ENCODE results near the gene STMN3.

The STMN3 gene
- total RNA-seq = 68.1 reads per million, percentile 75 among the genes with 10 or more reads in this experiment

DNA sequence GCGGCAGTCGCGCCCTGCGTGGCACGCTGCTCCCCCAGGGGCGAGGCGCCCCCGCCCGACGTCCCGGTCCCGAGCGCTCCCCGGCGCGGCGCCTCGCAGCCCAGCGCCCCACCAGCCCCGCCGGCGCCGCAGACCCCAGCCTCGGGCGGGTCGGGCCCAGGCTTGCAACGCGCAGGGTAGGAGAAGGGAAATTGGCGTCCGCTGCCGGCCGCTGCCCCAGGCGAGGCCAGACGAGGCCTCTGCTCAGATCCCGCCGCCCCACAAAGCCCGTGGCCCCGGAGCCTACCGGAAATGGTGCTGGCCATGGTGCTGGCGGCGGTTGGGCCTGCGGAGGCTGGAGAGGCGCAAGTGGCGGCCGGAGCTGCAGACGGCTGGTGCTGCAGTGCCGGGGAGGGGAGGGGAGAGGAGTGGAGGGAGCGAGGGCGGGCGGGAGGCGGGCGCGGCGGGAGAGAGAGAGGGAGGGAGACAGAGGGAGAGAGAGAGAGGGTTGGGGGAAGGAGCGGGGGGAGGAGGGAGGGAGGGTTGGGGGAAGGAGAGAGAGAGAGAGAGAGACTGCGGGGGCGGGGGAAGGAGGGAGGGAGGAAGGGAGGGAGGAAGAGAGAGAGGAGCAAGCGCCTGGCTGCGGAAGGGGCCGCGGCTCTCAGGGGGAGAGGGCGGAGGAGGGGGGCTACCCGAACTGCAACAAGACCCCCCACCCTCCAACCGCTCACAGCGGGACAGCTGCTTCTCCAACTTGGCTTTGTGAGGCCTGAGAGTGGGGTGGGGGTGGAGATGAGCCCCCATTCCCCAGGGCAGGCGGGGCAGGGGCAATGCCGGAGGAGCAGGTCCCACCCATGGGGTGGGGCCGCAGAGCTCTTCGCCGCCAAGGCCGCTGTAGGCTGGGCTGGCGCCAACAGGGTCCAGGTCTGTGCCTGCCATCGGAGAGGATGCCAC lies at the start of gene STMN3:
TSS of gene STMN3 (minus strand) at position 384 of the 933 bp plus-strand sequence. CDS start at position 305, 79 bp downstream.
- peak; percentile 59 for DNase-seq

DNA sequence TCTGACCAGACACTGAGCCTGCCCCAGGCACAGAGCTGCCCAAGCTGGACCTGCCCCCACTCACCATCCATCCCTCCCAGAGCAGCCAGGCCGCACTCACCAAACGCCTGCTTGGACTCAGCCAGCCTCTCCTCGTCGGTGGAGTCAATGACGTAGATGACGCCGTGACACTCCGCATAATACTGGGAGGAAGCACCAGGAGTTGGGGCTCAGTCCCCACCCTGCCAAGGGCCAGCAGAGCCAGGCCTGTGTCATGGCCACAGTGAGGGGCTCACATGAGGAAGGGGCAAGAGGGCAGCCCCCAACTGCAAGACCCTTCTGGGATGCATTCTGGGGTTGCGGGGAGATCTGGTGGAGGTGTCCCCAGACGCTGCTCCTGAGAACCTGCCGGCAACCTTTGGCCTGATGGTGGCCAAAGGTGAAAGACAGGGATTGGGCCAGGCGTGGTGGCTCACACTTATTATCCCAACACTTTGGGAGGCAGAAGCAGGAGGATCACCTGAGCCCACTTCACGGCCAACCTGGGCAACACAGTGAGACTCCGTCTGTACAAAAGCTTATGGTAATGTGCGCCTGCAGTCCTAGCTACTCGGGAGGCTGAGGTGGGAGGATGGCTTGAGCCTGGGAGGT lies 48.9 kb upstream of the STMN3 start:
- DNase-seq = no peak

DNA sequence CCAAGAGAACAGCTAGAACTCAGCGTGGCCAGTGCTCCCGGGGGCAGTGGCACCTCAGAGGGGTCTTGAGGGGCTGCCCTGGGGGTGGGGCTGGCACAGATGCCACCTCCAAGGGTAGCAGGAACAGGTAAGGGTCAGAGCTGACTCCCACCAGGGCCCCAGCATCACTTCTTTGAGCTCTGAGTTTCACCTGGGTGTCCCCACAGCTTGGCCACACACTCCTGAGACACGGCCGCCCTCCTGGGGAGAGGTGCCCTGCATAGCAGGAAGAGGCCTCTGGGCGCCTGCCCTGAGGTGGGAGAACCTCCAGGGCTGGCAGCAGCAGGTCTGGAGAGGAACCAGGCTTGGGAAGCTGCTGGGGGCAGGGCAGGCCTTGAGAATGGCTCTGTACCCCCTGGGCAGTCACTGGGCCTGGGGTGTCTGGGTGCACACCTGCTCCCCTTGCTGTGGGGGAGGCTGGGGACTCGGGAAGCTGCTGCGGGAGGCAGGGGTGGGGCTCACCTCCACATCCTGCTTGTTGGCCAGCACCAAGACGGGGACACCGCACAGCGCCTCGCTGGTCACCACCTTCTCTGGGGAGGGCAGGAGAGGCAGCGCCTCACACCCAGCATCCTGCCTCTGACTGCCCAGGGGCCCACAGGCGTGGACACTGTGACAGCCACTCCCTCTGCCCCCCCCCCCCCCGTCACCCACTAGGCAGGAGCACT lies 48.3 kb upstream of the STMN3 start:
- no peak for DNase-seq

DNA sequence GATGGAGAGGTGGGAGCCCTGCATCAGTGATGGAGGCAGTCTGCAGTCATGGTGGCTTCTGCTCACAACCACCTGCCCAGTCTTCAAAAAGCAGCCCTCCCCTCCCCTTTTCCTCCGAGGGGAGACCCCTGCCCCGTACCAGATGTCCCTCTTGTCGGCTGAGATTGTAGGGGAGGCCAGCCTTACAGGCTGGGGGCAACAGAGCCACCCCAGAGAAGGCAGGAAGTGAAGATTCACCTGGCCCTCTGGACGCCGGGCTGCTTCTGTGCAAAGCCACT lies 47.8 kb upstream of the STMN3 start:
- DNase-seq = no peak

DNA sequence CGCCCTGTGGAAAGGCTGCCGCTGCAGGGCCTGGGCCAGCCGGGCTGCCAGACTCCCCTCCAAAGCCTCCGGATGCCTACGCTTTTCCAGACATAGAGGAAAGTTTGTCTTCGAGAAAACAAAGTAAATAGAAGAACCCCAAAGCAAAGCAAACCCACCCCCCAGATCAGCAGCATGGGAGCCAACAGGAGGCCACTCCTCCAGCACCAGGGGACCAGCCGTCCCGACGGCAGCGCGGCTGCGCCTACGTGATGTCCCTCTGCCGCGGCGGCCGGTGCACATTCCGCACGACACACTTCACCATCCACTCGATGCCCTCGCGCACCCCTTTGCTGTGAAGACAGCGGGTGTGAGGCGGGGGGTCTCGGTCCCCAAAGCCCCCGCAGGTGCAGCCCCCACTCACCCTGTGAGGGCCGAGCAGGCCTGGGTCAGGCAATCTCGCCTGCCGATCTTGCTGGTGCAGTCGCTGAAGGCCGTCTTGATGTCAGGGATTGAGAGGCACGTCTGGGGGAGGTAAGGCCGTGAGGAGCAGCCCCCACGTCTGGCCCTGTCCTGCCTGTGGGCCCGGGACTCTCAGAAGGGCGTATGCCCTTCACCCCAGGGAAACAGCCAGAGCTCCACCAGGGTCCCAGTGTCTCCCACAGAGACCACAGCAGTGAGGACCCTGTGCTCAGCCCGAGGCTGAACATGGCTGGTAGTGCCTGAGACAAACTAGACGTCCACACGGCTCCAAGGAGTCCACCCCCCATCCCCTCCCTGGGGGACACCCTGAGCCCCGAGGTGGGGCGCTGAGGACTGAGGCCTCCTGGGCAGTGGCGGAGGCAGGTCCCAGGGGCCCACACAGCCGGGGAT lies 47.2 kb upstream of the STMN3 start:
- DNase-seq = no peak

DNA sequence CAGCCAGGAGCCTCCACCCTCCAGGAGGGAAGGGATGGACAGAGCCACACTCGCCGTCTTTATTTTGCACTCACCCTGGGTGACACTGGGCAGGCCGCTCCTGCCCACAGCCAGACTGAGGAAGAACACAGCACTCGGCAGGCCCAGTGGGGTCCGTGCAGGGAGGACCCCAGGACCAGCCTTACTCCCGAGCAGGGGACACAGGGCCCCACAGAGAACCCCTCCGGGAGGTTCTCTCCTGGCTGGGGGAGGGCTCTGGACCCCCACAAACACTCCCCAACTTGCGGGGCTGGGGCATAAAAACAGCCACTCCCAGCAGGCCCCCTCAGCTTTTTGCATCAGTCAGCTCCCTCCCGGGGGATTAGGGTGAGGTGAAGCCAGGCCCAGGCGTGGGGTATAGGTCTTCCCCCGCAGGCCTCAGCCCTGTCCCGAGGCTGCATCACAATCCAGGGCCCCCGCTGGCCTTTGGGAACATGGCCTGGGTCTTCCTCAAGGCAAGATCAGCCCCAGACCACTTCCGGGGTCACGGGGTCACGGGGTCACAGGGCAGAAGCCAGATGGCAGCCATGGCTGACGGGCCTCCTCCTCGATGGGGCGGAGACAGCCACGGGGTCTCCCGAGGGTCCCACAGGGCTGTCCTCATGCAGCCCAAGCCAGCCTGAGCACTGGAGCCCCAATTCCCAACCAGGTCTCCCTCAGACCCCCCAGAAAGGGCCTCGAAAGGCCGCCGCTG lies 46.4 kb upstream of the STMN3 start:
- DNase-seq = no peak

DNA sequence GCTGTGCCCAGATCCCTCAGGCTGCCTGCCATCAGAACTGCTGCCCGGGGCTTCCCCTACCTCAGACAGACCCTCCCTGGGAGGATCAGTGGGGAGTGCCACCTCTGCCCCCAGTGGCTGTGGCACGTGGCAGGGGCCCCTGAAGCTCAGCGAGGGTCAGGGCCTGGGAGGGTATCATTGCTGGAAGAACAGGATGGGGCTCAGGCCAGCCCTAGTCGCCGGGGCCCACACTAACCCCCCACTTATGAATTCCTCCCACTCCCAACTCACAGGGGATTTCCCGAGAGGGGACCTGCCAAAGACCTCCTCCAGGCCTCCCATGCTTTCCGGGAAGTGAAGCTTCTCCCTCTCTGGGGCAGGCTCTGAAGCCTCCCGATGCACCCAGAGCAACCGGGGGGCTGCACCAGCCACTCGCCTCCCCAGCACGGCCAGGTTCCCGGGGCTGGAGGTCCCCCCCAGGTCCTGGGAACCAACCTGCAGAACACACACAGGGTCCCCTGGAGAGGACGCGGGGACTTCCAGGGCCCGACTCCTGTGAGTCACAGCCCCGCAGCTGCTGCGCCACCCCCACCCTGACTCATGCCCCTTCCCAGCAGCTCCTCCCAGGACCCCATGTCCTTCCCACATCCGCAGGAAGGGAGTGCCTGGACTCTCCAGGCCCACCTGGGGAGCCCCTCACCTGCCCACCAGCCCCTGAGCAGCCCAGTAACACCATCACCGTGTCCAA lies 45.7 kb upstream of the STMN3 start:
- no peak for DNase-seq

DNA sequence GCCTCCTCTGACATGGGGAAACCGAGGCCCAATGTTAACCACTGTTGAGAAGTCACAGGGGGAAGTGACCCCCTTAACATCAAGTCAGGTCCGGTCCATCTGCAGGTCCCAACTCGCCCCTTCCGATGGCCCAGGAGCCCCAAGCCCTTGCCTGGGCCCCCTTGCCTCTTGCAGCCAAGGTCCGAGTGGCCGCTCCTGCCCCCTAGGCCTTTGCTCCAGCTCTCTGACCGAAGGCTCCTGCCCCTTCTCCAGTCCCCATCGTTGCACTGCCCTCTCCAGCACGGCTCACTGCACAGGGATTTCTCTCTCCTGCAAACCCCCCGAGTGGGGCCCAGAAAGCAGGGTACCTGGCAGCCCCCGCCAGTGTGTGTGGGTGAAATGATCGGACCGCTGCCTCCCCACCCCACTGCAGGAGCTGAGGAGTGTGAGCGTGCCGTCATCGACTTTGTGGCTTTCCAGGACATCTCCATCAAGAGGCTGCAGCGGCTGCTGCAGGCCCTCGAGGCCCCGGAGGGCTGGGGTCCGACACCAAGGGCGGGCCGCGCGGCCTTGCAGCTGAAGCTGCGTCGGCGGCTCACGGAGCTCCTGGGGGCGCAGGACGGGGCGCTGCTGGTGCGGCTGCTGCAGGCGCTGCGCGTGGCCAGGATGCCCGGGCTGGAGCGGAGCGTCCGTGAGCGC lies 44.8 kb upstream of the STMN3 start:
- no peak for DNase-seq

DNA sequence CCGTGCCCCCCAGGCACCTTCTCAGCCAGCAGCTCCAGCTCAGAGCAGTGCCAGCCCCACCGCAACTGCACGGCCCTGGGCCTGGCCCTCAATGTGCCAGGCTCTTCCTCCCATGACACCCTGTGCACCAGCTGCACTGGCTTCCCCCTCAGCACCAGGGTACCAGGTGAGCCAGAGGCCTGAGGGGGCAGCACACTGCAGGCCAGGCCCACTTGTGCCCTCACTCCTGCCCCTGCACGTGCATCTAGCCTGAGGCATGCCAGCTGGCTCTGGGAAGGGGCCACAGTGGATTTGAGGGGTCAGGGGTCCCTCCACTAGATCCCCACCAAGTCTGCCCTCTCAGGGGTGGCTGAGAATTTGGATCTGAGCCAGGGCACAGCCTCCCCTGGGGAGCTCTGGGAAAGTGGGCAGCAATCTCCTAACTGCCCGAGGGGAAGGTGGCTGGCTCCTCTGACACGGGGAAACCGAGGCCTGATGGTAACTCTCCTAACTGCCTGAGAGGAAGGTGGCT lies 44.2 kb upstream of the STMN3 start:
- DNase-seq = no peak

DNA sequence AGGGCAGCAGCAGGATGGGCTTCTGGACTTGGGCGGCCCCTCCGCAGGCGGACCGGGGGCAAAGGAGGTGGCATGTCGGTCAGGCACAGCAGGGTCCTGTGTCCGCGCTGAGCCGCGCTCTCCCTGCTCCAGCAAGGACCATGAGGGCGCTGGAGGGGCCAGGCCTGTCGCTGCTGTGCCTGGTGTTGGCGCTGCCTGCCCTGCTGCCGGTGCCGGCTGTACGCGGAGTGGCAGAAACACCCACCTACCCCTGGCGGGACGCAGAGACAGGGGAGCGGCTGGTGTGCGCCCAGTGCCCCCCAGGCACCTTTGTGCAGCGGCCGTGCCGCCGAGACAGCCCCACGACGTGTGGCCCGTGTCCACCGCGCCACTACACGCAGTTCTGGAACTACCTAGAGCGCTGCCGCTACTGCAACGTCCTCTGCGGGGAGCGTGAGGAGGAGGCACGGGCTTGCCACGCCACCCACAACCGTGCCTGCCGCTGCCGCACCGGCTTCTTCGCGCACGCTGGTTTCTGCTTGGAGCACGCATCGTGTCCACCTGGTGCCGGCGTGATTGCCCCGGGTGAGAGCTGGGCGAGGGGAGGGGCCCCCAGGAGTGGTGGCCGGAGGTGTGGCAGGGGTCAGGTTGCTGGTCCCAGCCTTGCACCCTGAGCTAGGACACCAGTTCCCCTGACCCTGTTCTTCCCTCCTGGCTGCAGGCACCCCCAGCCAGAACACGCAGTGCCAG lies 43.6 kb upstream of the STMN3 start, which contains the start of gene TNFRSF6B:
TSS of gene TNFRSF6B (plus strand) at position 25 of the 729 bp plus-strand sequence. CDS start at position 141, 116 bp downstream.
- no peak for DNase-seq

DNA sequence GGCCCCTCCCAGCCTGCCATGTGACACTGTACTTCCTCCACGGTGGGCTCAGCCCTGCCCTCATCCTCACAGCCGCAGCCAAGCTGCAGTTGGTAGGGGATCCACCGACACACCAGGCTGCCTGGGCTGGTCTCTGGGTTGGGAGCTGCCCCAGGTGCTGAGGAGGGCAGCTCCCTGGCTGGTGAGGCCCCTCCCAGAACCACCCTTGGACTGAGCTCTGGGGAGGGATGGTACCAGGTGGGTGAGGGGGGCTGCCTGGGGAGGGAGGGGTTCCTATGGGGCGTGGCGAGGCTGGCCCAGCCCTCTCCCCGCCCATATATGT lies 43.0 kb upstream of the STMN3 start:
- DNase-seq = no peak

DNA sequence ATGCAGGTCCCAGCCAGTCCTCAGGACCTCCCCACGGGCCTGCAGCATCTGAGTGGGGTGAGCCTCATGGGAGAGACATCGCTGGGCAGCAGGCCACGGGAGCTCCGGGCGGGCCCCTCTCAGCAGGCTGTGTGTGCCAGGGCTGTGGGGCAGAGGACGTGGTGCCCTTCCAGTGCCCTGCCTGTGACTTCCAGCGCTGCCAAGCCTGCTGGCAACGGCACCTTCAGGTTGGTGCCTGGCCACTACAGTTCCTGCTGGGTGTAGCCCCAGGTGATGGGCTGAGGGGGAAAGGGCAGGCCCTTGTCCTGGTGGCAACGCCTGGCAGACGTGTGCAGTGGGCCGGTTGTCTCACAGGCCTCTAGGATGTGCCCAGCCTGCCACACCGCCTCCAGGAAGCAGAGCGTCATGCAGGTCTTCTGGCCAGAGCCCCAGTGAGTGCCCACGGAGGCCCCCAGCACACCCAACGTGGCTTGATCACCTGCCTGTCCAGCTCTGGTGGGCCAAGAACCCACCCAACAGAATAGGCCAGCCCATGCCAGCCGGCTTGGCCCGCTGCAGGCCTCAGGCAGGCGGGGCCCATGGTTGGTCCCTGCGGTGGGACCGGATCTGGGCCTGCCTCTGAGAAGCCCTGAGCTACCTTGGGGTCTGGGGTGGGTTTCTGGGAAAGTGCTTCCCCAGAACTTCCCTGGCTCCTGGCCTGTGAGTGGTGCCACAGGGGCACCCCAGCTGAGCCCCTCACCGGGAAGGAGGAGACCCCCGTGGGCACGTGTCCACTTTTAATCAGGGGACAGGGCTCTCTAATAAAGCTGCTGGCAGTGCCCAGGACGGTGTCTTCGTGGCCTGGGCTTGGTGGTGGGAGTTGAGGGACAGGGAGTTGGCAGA lies 42.4 kb upstream of the STMN3 start:
- no peak for DNase-seq

DNA sequence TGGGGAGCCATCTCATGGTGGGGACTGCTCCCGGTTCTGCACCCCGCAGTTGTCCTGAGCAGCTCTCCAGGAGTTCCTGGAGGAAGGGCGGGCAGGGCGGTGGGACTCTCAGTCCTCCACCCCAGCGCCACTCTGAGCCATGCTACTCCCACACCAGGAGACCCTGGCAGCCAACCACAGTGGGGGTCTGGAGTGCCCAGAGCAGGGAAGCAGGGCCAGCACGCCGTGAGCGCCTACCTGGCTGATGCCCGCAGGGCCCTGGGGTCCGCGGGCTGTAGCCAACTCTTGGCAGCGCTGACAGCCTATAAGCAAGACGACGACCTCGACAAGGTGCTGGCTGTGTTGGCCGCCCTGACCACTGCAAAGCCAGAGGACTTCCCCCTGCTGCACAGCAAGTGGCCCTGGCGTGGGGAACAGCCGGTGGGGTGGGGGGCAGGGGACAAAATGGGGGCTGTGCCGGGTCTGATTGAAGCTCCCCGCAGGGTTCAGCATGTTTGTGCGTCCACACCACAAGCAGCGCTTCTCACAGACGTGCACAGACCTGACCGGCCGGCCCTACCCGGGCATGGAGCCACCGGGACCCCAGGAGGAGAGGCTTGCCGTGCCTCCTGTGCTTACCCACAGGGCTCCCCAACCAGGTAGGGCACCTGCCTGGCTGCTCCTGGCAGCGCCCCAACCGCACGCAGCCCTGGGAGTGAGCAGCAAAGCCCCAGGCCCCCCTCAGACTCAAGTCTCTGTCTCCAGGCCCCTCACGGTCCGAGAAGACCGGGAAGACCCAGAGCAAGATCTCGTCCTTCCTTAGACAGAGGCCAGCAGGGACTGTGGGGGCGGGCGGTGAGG lies 41.6 kb upstream of the STMN3 start:
- DNase-seq = no peak

DNA sequence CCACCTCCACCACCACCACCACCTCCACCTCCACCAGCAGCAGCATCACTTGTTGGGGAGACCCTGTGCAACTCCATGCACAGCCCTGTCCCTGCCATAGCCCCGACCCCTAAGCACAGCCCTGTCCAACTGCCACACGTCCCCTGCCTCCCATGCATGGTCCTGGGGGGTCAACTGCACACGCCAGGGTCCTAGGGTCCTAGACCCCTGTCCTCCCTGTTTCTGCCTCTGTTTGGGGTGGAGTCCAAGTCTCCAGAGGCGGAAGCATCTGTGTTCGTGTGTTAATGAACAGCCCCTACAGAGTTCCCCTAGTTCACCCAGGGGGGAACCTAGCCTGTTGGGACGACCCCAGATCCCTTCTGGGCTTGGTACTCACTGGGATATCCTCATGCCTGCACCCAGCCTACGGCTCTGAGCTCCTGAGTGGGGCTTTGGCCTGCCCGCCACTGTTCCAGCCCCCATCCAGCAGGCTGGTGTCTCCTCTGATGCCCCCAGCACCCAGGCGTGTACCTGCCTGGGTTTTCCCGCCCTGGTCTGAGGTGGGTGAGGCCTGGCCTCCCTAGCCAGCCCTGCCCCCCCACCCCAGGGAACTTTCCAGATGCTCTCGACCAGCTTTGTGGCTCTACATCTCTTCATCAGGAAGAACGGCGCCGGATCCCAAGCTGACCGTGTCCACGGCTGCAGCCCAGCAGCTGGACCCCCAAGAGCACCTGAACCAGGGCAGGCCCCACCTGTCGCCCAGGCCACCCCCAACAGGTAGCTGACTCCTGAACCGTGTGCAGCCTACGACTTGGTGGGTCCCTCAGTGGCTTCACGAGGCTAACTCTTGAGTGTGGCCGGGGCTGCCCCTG lies 40.7 kb upstream of the STMN3 start:
- no peak for DNase-seq

DNA sequence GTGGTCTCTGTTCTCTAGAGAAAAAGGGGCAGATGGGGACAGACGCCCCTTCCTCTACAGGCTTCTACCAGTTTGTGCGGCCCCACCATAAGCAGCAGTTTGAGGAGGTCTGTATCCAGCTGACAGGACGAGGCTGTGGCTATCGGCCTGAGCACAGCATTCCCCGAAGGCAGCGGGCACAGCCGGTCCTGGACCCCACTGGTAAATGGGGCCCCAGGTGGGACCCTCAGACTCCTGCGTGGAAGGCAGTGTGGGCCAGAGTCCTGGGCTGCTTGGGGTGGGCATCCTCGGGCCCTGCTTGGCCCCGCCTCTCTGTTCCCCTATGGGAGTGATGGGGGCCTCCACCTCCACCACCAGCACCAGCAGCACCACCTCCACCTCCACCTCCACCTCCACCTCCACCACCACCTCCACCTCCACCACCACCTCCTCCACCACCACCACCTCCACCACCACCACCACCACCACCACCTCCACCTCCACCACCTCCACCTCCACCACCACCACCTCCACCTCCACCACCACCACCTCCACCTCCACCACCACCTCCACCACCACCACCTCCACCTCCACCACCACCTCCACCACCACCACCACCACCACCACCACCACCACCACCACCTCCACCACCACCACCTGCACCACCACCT lies 40.0 kb upstream of the STMN3 start:
- no peak for DNase-seq

DNA sequence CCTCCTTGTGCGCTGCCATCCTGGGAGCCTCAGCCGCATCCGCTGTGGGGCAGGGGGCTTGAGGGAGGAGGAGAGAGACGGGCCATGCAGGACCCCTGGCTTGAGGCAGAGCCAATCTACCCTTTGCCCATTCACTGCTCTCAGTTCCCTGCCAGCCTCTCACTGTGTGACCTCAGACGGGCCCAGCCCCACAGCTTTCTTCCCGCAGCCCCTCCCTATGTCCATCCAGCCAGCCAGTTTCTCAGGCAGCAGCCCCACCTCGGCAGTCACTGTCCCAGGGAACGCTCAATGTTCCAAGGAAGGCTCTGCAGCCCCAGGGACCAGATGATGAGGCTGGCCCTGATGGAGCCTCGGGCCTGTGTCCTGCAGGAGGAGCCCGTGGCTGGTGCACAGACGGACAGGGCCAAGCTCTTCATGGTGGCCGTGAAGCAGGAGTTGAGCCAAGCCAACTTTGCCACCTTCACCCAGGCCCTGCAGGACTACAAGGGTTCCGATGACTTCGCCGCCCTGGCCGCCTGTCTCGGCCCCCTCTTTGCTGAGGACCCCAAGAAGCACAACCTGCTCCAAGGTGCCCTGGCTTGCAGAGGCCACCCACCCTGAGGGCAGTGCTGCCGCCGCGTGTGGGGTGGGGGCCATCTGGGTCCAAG lies 39.3 kb upstream of the STMN3 start:
- DNase-seq = no peak

Measured in effector CD4-positive, alpha-beta T cell (primary cell).